HG03280 (cell line): ENCODE data around the gene RELB.

Experiments used
- ATAC-seq: cut with Tn5 transposase; IDR thresholded peaks from one replicate; pipeline ENCODE4 v1.9.1; 2021; ENCODE audit warnings: mild to moderate bottlenecking, moderate library complexity; ENCODE audit not compliant: unreplicated experiment

The RELB gene

DNA sequence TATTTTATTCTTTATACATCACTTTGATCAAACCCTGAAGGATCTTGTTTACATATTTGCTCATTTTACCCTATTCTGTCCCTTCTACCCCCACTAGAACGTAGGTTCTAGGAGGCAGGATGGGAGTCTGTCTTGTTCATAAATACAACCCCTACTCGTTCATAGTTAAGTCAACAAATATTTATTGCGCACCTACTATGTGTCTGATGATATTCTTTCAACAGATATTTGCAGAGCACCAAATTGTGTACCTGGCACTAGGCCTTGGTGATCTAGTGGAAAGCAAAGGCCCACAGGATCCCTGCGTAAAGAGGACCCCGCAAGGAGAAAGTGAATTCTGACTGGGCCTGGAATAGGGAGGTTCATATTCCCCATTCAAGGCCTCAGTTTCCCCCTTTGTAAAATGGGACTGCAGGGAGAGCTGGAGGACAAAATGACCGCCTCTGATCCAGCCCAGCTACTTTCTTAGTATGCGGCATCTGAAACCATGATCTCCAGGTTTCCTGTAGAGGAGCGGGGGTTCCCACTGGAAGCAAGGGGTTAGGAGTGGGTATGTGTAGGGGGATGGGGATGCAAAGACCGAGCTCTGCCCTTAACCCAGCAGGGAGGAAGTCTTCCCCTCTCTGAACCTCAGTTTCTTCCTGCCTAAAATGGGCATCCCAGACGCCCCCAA, 77.3 kb downstream of the RELB start:
- ATAC-seq, result no peak

- ATAC-seq, result peak; percentile 35
Measured at GRCh38 chr19:45079063-45079910, 78.0 kb downstream of the RELB start, which contains the start of gene GEMIN7. Gene GEMIN7, plus strand, starts transcription at chr19:45079260. Its CDS starts 10,855 bp downstream, at chr19:45090115.

GRCh38 chr19:45079911-45080370, 78.7 kb downstream of the RELB start:
- ATAC-seq, result no peak

GRCh38 chr19:45082170-45082569, 80.9 kb downstream of the RELB start:
- no peak for ATAC-seq

DNA sequence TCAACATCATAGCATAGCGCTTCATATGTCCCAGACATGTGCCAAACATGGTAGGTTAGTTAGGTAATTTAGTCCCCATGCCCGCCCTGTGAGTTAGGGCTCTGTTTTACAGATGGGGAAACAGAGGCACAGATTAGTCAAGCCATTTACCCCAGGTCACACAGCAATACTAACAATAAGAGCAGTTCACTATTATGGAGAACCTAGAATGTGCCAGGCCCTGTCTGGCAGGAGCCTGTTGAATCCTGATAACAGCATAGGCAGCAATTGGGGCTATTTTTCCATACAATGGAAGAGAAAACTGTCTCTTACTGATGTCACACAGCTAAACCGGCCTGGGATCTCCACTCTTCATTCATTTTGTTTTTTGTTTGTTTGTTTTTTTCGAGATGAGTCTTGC, 85.2 kb downstream of the RELB start:
- ATAC-seq, result no peak

DNA sequence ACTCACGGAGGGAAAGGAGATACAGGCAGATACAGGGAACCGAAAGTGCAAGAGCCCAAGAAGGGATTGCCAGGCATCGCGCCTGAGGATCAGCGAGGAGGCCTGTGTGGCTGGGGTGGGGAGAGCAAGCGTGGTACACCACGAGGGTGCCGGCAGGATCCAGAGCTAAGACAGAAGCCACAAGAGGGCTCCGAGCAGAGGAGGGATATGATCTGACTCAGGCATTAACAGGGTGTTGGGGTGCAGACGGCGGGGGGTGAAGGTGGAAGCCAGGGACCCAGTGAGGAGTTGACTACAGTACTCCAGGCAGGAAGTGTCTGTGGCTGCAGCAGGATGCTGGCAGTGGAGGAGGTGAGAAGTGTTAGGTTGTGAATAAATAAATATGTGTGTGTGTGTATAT, 86.3 kb downstream of the RELB start:
- ATAC-seq, result no peak
